Peyer's patch (tissue), 4 donors: Measurements from ENCODE around the gene RNF149.

Experiments
- POLR2A ChIP-seq, 2 donors: fragments of 450-650 bp; IDR thresholded peaks; one replicate each; pipeline ENCODE4 v1.5.1; 2017; ENCODE audit warnings: antibody characterized with exemption in 2 of 2, mild to moderate bottlenecking in 2 of 2, moderate library complexity in 2 of 2
- TF ChIP-seq, protein P1 (sequence below), 6 experiments: fragments of 450-650 bp in 4 of 6; fragments of 200-600 bp in 2 of 6; sonication (generic) in 1 of 6; IDR thresholded peaks; one replicate each; pipeline ENCODE4 v1.5.1; 2017 to 2019; ENCODE audit warnings: antibody characterized with exemption in 6 of 6, mild to moderate bottlenecking in 3 of 6, moderate library complexity in 1 of 6

- TF ChIP-seq, protein P1, sequence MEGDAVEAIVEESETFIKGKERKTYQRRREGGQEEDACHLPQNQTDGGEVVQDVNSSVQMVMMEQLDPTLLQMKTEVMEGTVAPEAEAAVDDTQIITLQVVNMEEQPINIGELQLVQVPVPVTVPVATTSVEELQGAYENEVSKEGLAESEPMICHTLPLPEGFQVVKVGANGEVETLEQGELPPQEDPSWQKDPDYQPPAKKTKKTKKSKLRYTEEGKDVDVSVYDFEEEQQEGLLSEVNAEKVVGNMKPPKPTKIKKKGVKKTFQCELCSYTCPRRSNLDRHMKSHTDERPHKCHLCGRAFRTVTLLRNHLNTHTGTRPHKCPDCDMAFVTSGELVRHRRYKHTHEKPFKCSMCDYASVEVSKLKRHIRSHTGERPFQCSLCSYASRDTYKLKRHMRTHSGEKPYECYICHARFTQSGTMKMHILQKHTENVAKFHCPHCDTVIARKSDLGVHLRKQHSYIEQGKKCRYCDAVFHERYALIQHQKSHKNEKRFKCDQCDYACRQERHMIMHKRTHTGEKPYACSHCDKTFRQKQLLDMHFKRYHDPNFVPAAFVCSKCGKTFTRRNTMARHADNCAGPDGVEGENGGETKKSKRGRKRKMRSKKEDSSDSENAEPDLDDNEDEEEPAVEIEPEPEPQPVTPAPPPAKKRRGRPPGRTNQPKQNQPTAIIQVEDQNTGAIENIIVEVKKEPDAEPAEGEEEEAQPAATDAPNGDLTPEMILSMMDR (IDR thresholded peaks at IDR 0.05) = no peak
- no peak for TF ChIP-seq POLR2A (IDR thresholded peaks at IDR 0.05)
Observed at GRCh38 chr2:101342625-101343008, 34.1 kb upstream of the RNF149 start.
